GM18508 (cell line): ENCODE data around the gene CD164L2.
"Not testable (repeated sequence)": the region's sequence is repeated elsewhere in the genome, so short reads cannot be mapped to it uniquely, and the experiment has no call there.

Experiments used
- ATAC-seq: cut with Tn5 transposase; IDR thresholded peaks from one replicate; pipeline ENCODE4 v1.9.1; 2021; ENCODE audit warnings: moderate number of reproducible peaks; ENCODE audit not compliant: insufficient read depth, unreplicated experiment

The CD164L2 gene

GRCh38 chr1:27391511-27392095 is 8.5 kb upstream of the CD164L2 start:
- no peak for ATAC-seq

GRCh38 chr1:27388337-27389005 is 5.3 kb upstream of the CD164L2 start:
- no peak for ATAC-seq

DNA sequence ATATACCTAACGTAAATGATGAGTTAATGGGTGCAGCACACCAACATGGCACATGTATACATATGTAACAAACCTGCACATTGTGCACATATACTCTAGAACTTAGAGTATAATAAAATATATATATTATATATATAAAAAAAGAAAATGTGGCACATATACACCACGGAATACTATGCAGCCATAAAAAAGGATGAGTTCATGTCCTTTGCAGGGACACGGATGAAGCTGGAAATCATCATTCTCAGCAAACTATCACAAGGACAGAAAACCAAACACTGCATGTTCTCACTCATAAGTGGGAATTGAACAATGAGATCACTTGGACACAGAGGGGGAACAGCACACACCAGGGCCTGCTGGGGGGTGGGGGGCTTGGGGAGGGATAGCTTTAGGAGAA is 1.7 kb upstream of the CD164L2 start:
- not testable (repeated sequence) for ATAC-seq

DNA sequence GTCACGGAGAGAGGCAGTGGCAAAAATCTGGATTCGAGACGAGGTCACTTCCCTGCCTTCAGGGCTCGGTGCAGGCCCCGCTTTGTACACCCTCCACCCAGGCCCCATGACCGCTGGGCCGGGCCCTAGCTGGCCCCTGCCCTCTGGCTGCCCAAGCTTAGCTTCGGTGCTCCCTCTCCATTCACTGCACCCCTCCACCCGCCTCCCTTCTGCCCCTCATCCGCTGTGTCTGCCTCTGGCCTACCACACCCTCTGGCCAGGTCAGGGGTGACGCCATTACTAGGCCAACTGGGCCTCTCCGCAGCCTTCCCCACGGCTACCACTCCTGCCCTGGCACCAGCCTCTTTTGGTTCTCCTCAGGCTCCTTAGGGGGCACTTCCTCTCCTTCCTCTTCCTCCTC is 528 bp upstream of the CD164L2 start:
- ATAC-seq, result no peak

DNA sequence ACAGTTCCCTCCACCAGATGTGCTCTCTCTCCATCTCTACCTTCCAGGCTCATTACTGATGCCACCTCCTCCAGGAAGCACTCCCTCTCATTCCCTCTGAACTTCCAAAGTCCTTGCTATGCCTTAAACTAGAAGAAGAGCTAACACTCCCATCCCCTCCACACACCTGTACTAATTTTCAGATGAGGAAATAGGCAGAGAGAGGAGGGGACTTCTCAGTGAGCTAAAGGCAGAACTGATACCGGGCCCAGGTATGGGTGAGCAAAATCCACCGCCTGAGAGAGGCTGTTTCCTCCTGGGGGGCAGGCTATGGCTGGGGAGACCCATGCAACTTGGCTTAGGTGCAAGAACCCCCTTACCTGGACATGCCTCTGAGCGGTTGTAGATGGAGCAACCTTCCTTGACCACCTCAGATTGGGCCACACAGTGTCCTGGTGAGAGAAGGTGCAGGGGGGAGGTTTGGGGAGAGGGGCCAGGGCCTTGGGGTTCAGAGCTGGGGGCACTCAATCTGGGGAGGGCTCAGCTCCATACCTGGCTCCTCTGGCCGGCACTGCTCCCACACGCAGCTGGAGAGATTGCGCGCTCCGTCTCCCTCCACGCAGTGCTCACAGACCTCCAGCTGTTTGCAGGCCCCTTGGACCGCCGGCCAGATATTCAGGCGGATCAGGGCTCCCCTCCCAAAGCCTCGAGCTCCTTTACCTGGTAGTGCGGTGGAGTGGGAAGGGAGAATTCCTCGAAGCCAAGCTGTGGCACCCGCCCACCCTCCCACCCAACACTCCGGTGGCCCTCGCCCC is 967 bp downstream of the CD164L2 start:
- ATAC-seq, result no peak

GRCh38 chr1:27380766-27381733 is 2.1 kb downstream of the CD164L2 start:
- ATAC-seq, result no peak

DNA sequence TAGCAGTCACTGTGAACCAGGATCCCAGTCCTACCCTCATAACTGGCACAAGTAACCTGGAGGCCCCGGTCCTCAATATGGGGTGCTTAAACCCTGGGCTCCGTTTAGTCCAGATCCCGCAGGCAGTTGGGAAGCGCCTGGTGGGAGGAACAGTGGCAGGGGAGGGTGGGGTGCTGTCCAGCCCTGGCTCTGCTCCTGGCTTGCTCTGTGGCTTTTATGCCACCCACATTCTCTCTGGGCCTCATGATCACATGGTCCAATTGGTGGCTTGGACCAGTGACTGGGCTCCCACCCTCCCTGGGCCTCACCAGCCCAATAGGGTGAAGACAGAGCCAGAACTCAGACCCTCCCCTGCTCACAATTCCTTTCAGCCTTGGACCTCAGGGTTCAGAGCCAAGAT is 2.9 kb downstream of the CD164L2 start:
- no peak for ATAC-seq

- ATAC-seq, result no peak
Observed at GRCh38 chr1:27379564-27380122, 3.5 kb downstream of the CD164L2 start.

- ATAC-seq, result no peak
Observed at GRCh38 chr1:27377760-27378495, 5.2 kb downstream of the CD164L2 start.

GRCh38 chr1:27374362-27375086 is 8.6 kb downstream of the CD164L2 start, which contains the start of gene FCN3:
TSS of gene FCN3 (minus strand) at chr1:27374824. CDS start at chr1:27374818, 6 bp downstream.
- ATAC-seq, result no peak

GRCh38 chr1:27372808-27373690 is 10.1 kb downstream of the CD164L2 start:
- ATAC-seq, result no peak

DNA sequence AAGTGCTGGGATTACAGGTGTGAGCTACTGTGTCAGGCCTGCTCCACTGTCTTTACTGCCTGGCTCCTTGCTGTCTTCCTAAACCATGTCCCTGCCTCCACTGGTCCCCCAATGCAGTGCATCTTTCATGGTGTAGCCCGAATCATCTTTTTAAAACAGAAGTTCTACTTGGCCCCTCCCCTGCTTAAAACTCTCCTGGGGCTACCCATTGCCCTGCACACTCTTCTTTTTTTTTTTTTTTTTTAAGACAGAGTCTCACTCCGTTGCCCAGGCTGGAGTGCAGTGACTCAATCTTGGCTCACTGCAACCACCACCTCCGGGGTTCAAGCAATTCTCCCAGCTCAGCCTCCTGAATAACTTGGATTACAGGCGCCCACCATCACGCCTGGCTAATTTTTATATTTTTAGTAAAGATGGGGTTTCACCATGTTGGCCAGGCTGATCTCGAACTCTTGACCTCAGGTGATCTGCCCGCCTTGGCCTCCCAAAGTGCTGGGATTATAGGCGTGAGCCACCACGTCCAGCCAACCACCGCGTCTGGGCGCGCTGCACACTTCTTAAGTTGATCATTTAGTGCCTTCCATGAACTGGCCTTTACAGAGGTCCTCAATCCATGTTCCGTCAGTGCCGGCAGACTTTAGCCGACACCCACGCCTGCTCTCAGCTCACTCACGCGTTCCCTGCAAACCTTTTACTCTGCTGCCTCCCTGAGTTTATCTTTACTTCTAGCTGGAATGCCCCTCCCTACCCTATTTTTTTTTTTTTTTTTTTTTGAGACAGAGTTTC is 10.9 kb downstream of the CD164L2 start:
- ATAC-seq, result no peak

DNA sequence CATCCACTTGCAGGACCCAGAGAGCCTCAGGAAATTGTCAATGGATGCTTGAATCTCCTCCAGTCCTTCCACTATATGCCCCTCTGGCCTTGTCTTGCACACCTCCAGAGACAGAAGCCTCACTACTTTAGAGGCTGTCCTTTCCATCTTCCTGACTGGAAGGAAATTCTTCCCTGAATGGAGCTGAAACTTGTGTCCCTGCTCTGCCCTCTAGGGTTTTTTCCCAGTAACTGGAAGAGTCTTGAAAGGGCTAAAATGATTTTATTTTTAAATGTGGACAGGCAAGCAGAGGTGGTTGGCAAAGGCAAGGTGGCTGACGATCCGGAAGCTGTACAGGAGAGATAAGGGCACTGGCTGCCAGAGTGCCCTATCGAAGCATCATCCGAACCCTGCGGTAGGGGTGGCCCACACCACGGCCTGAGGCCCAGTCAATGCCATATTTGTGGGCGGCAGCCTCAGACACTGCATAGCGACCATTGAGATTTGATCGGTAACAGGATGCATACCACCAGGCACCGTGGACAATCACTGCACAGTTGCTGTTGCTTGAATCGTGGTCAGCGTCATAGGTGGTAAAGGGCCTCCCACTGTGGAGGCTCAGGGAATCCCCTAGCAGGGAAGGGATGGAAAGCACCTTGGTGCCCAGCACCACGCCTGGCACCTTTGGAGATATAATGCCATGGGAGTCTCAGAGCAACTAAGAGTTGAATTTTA is 14.1 kb downstream of the CD164L2 start:
- no peak for ATAC-seq

DNA sequence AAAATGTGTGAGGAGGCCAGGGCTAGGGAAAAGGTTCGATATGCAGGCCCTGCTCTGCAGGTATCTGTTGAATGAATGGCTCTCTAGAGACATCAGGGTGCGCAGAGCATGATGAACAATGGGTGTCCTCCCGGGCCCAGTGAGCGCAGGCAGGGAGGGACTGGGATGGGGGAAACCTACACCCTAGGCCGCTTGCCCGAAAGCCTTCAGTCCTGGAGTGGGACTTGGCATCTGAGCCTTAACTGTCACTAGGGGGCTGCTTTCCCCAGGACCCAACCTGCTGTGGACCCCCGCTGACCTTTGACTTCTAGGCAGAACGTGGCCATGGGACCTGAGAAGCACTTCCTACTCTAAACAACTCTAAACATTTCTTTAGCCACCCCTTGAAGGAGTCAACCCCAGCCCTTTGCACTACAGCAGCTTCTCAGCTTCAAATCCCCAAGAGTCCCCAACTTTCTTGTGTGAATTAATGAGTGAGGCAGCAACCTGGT is 15.9 kb downstream of the CD164L2 start:
- ATAC-seq, result no peak

DNA sequence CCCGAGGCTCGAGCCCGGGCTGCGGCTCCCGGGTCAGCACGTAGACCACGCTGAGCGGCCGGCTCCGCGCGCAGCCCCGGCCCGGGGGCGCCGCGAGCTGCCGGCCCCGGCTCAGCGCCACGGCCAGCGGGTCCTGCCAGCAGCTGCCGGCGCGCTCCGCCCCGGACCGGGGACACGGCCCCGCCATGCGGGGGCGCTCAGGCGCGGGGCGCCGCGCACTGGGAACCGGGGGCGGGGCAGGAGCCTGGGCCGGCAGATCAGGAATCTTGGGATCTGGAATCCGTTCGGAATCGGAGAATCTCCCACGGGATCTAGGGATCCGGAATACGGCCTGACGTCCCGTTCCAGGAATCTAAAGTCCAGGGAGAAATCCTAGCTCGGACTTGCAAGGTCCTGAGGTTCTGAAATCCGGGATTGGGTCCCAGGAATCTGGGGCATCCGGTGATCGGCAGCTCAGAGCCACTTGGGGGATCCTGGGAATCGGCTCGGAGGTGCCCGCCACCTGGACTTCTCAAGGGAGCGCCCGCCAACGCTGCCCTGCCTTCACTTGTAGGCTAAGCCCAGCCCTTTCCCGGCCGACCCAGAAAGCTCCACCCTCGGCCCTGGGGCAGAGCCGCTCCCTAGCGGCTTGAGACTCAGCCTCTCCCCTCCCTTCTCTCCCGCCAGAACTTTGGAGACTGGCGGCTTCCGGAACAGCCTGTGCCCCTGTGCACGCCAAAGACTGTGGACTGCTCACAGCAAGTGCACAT is 16.5 kb downstream of the CD164L2 start, which contains the start of gene MAP3K6:
TSS of gene MAP3K6 (minus strand) at position 551 of the 749 bp plus-strand sequence. CDS start at position 187, 364 bp downstream.
- ATAC-seq, result no peak
